Measurements from ENCODE around the gene AHR. TPM values are rescaled to one million over a fixed set of nuclear protein-coding genes. Genes with fewer than 3 reads are reported as not detected.
A peak's percentile ranks its signal among the peaks of the same experiment; 100 is the strongest.

Gene AHR
- 100 to 1,000 TPM in 3 of 6 donors, 10 to 100 TPM in 3; 68.8 to 236 (median 95.6) TPM for total RNA-seq

DNA sequence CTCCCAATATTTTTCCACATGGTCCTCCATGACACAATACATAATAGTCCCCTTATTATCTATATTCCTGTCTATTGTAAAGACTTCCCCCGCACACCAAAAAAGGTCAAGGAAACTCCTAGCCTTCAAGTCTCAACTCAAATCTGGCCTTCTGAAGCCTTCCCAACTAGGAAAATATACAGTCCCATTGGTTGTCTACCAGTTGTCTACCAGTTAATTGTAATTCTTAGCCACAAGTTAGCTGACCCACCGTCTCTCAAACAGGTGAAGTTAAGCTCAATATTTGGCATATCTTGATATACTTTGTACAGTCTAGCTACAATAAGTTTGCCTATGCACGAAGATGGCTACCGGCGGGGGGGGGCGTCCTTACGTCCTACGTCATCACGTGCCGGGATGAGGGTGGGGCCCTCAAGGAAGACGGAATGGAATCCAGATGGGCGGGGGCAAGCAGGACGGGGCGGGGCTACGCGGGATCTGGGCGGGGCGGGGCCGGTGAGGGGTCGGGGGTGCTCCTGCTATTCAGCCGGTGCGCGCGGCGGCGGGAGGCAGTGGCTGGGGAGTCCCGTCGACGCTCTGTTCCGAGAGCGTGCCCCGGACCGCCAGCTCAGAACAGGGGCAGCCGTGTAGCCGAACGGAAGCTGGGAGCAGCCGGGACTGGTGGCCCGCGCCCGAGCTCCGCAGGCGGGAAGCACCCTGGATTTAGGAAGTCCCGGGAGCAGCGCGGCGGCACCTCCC lies at the start of gene AHR:
AHR (plus strand) TSS at position 551 of the 738 bp plus-strand sequence. CDS start 613 bp downstream, outside the sequence.
- no peak for TF ChIP-seq EP300 (IDR thresholded peaks at IDR 0.05)
- TF ChIP-seq POLR2A (IDR thresholded peaks at IDR 0.05), result peak in 3 of 4 donors; percentile 90 to 98 (median 97)
- no peak for TF ChIP-seq CTCF (IDR thresholded peaks at IDR 0.05)
- peak; percentile 91 to 98 for TF ChIP-seq POLR2AphosphoS5 (IDR thresholded peaks at IDR 0.05)
- no peaks in the 10 kb centered on the region for H3K9me3 ChIP-seq
- 5 to 14% methylated on average over 12 to 29 of the region's 46 CpGs for WGBS, 2 donors
- H3K4me1 ChIP-seq, result peaks cover 0 to 21% (median 10%) of the 10 kb centered on the region in 4 donors
- H3K27ac ChIP-seq, result peak within 1 kb of the TSS; percentile 93 to 99 (median 96)
- peak; percentile 95 to 96 for DNase-seq
- H3K27me3 ChIP-seq, result no peaks in the 10 kb centered on the region
- H3K36me3 ChIP-seq, result no peaks in the 10 kb centered on the region
- peak within 1 kb of the TSS; percentile 64 to 100 (median 81) for H3K4me3 ChIP-seq
- ATAC-seq (ENCODE audit: low FRiP score in 2 of 2), result peak; percentile 95 to 97

DNA sequence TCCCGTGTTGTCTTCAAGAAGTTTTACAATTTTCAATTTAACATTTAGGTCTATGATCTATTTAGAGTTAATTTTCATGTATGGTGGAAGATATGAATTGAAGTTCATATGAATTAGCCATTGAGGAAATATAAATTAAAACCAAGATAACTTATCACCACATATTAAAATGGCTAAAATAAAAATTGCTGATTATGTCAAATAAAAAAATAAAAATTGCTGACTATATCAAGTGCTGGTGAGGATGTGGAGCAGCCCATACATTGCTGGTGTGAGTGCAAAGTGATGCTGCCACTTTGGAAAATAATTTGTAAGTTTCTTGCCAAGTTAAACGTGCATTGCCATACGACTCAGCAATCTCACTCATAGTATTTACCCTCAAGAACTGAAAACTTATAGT lies 44.6 kb upstream of the AHR start:
- no peaks in the 10 kb centered on the region for H3K27me3 ChIP-seq
- no peaks in the 10 kb centered on the region for H3K9me3 ChIP-seq
- DNase-seq (no peak), ATAC-seq (ENCODE audit: low FRiP score in 2 of 2) (no peak)
- no peak overlapping the region for H3K4me3 ChIP-seq
- H3K4me1 ChIP-seq, result no peaks in the 10 kb centered on the region
- WGBS, 2 donors, result 96 to 97% methylated on average over 3 of the region's 3 CpGs
- H3K27ac ChIP-seq, result no peak overlapping the region
- TF ChIP-seq POLR2A (IDR thresholded peaks at IDR 0.05) (no peak), CTCF (IDR thresholded peaks at IDR 0.05) (no peak), EP300 (IDR thresholded peaks at IDR 0.05) (no peak), POLR2AphosphoS5 (IDR thresholded peaks at IDR 0.05) (no peak)
- H3K36me3 ChIP-seq, result no peaks in the 10 kb centered on the region

GRCh38 chr7:17255926-17256325 lies 42.5 kb upstream of the AHR start:
- ATAC-seq (ENCODE audit: low FRiP score in 2 of 2) (no peak), DNase-seq (no peak)
- Histone ChIP-seq H3K27me3 (no peaks in the 10 kb centered on the region), H3K4me1 (no peaks in the 10 kb centered on the region), H3K9me3 (no peaks in the 10 kb centered on the region), H3K36me3 (no peaks in the 10 kb centered on the region), H3K4me3 (no peak overlapping the region), H3K27ac (no peak overlapping the region)
- TF ChIP-seq POLR2AphosphoS5 (IDR thresholded peaks at IDR 0.05) (no peak), EP300 (IDR thresholded peaks at IDR 0.05) (no peak), CTCF (IDR thresholded peaks at IDR 0.05) (no peak), POLR2A (IDR thresholded peaks at IDR 0.05) (no peak)
- WGBS, 2 donors, result 95 to 100% methylated on average over 1 of the region's 1 CpG

GRCh38 chr7:17256375-17256774 lies 42.1 kb upstream of the AHR start:
- 48 to 69% methylated on average over 2 of the region's 2 CpGs for WGBS, 2 donors
- Histone ChIP-seq H3K36me3 (no peaks in the 10 kb centered on the region), H3K4me3 (no peak overlapping the region), H3K27ac (no peak overlapping the region), H3K9me3 (no peaks in the 10 kb centered on the region), H3K27me3 (no peaks in the 10 kb centered on the region), H3K4me1 (no peaks in the 10 kb centered on the region)
- ATAC-seq (ENCODE audit: low FRiP score in 2 of 2) (no peak), DNase-seq (no peak)
- TF ChIP-seq CTCF (IDR thresholded peaks at IDR 0.05), result no peak
- no peak for TF ChIP-seq EP300 (IDR thresholded peaks at IDR 0.05)
- TF ChIP-seq POLR2AphosphoS5 (IDR thresholded peaks at IDR 0.05), result no peak
- no peak for TF ChIP-seq POLR2A (IDR thresholded peaks at IDR 0.05)

- TF ChIP-seq CTCF (IDR thresholded peaks at IDR 0.05), result no peak
- no peak for TF ChIP-seq POLR2AphosphoS5 (IDR thresholded peaks at IDR 0.05)
- no peak for TF ChIP-seq EP300 (IDR thresholded peaks at IDR 0.05)
- TF ChIP-seq POLR2A (IDR thresholded peaks at IDR 0.05), result no peak
- ATAC-seq (ENCODE audit: low FRiP score in 2 of 2), result no peak
- no peak for DNase-seq
- Histone ChIP-seq H3K27ac (no peak overlapping the region), H3K36me3 (no peaks in the 10 kb centered on the region), H3K9me3 (peaks cover 10 to 32% (median 22%) of the 10 kb centered on the region in 4 donors), H3K4me1 (no peaks in the 10 kb centered on the region), H3K4me3 (no peak overlapping the region), H3K27me3 (no peaks in the 10 kb centered on the region)
These were observed 31.9 kb upstream of the AHR start for GRCh38 chr7:17266565-17266964.

Measured in upper lobe of left lung (tissue), 6 donors.